GM18907 (cell line): Measurements from ENCODE around the gene NPIPB8.
"Not testable (repeated sequence)": the region's sequence is repeated elsewhere in the genome, so short reads cannot be mapped to it uniquely, and the experiment has no call there.

ENCODE experiments used
- ATAC-seq: cut with Tn5 transposase; IDR thresholded peaks from one replicate; pipeline ENCODE4 v1.9.1; 2021; ENCODE audit warnings: mild to moderate bottlenecking, moderate library complexity; ENCODE audit not compliant: unreplicated experiment

Gene NPIPB8

GRCh38 chr16:28637765-28638164 lies at the start of gene NPIPB8:
NPIPB8 (plus strand) TSS chr16:28638065; CDS start chr16:28638361, 296 bp downstream.
- ATAC-seq = not testable (repeated sequence)

GRCh38 chr16:28589069-28589468 lies 48.8 kb upstream of the NPIPB8 start:
- ATAC-seq = no peak

GRCh38 chr16:28589930-28590329 lies 47.9 kb upstream of the NPIPB8 start:
- no peak for ATAC-seq

DNA sequence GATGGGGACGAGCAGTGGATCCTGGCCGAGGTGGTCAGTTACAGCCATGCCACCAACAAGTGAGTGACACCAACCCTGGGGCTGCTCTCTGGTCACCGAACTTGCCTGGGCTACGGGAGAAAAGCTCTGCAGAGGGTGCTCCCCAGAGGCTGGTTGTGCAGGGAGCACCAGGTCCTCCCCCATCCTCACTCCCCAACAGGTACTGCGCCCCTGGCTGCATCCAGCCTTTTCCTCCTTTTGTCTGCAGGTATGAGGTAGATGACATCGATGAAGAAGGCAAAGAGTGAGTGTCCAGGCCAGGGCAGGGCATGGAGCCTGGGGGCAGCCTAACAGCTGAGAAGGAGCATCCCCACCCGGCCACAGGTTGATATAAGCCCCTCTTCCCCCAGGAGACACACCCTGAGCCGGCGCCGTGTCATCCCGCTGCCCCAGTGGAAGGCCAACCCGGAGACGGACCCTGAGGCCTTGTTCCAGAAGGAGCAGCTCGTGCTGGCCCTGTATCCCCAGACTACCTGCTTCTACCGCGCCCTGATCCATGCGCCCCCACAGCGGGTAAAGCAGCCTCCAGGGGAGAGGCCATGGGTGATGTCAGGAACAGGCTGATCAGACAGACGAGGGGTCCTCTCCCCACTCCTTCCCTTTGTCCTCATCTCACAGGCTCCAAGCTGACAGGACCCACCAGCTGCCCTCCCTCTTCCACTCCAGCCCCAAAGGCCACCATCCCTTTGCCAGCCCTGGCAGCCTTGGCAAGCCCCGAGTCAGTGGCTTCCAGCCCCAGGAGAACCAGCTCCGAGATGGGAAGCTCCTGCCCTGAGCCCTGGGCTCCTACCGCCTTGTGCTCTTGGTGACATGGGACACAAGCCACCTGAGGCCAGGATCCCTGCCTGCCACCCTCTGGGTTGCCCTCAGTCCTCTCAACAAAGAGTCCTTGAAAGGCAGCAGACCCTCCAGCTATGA lies 47.2 kb upstream of the NPIPB8 start:
- no peak for ATAC-seq

- ATAC-seq = no peak
Measured at GRCh38 chr16:28591355-28591754, 46.5 kb upstream of the NPIPB8 start.

DNA sequence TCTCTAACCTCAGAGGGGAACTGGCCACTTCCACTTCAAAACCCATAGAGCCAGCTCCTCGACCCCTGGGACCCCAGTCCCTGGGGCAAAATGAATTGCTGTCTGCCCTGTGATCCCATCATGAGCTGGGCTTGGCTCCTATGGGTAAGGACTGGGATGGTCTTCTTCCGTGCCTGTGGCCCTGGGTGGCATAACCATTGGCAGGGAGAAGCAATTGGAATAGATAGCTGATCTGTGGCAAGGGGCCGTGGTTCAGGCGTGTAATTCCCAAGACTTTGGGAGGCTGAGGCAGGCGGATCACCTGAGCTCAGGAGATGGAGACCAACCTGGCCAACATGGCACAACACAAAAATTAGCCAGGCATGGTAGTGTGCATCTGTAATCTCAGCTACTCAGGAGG lies 45.4 kb upstream of the NPIPB8 start:
- no peak for ATAC-seq

DNA sequence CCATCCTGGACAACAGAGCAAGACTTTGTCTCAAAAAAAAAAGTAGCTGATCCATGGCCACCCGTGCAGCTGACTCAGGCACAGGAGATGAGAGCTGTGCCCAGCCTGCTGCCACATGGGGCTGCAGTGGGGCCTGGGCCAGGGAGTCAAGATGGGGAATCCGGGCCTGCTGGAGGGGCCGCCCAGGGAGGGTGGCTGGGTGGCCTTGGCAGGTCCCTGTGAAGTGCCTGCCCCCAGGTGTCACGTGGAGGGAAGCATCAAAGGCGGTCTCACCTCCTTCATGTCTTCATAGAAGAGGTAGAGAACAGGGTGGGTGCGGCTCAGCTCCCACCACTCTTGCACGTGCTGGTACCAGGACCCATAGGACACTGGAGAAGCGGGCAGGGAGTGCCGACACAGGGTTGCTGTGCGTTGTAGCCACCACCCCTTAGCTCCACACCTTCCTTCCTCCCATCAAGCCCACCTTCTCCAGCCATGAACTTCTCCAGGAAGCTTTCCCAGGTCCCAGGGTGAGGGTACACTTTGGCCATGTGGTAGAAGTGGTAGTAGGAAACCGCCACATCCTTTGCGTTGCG lies 44.8 kb upstream of the NPIPB8 start:
- no peak for ATAC-seq

DNA sequence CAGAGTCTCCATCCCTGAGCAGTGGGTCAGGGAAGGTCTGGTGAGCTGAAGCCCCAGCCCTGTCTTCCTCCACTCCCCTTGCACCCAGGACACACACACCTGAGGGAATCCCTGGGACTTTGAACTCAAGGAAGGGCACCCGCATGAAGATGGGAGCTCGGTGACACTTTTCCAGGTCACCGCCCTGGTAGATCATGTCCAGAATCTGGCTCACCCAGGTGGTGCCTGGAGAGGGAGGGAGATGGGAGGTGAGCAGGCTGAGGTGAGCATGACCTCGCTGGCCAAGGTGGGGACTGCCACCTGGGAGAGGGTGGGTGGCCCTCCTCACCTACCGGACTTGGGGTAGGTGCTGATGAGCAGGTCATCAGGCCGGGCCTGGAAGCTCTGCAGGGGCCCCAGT lies 42.4 kb upstream of the NPIPB8 start:
- ATAC-seq = not testable (repeated sequence)

DNA sequence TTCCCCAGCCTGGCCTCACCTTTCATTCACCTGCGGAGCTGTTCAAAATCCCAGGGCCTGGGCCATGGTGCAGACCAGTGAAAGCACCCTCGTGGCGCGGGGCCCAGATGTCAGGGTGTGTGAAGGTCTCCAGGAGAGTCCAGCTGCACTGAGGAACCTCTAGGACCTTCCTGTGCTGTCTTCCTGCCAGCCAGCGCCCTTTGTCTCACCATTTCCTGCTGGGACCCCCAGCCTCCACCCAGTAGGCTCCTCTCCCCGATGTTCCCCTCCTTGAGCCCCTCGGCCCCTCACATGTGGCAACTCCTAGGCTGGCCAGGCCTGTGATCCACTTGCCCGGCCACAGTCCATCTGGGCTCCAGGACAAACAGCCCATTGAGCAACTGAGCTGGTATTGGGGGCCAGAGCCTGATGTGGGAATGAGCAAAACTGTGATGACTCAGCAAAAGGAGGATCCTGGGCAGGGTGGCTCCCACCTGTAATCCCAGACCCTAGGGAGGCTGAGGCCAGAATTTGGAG lies 41.7 kb upstream of the NPIPB8 start:
- no peak for ATAC-seq

- ATAC-seq = no peak
Measured at GRCh38 chr16:28596840-28597691, 40.8 kb upstream of the NPIPB8 start, which contains the start of gene SULT1A2. SULT1A2 (minus strand) TSS chr16:28597050; CDS start chr16:28595930, 1,120 bp downstream.

GRCh38 chr16:28597692-28598261 lies 40.1 kb upstream of the NPIPB8 start:
- ATAC-seq = no peak

DNA sequence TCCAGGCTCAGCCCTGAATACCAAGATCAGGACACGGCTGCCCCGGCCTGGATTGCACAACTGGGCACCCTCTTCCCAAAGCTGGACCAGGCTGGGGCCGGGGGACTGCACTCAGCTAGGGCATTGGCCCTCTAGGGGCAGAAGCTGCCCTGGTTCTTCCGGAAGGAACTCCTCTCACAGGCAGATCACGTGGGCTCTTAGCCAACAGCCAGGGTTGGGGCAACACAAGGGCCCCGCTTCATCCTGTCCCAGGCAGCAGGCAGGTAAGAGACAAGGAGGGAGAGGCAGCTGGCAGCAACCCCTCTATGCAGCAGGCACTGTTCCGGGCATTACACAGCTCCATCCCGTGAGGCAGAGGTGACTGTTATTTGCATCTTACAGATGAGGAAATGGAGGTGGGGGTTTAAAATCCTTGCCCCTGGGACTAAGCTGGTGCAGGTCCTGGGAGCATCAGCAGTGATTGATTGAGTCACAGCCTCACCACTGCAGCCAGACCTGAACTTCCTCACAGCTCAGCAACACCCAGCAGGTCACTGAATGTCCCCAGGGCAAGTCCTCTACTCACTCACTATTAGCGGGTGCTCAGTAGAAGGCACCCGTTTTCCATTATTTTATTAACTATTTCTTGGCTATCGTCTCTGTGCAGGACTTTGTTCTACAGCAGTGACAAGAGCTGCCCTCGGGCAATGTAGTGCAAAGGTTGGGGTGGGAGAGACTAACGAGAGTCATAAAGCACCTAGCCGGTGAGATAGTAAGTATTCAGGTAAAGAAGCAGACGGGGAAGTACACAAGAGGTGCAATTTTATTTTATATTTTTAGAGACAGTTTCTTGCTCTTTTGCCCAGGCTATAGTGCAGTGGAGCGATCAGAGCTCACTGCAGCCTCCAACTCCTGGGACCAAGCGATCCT lies 38.2 kb upstream of the NPIPB8 start:
- peak; percentile 64 for ATAC-seq

DNA sequence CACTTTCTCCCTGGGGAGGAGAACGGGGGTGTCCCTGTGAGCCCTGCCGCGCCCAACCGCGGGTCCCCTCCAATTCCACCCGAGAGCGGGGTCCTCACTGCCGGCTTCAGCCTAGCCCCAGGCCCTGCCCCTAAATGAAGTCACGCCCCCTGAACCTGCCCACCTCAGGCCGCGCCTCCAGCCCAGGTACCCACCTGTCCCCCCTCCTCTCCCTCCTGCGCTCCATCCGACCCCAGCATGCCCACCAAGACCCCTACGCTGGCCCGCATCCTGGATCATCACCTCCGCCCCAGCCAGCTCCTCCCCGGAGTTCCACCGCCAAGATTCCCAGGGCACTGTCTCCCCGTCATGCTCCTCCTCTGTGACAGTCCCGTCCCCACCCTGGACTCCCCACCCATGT lies 36.9 kb upstream of the NPIPB8 start:
- not testable (repeated sequence) for ATAC-seq

DNA sequence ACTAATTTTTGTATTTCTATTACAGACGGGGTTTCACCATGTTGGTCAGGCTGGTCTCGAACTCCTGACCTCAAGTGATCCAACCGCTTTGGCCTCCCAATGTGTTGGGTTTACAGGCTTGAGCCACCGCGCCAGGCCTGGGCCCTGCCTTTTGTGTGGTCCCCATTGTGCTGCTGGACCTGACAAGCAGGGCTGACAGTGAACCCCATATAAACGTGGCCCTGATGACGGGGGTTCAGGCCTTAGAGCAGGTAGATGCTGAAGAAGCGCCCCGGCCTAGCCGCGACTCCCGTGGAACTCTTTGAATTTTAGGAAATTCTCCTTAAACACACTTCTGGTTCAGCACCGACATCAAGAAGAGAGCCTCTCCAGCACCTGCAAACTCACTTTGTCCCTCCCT lies 36.3 kb upstream of the NPIPB8 start:
- ATAC-seq = not testable (repeated sequence)

DNA sequence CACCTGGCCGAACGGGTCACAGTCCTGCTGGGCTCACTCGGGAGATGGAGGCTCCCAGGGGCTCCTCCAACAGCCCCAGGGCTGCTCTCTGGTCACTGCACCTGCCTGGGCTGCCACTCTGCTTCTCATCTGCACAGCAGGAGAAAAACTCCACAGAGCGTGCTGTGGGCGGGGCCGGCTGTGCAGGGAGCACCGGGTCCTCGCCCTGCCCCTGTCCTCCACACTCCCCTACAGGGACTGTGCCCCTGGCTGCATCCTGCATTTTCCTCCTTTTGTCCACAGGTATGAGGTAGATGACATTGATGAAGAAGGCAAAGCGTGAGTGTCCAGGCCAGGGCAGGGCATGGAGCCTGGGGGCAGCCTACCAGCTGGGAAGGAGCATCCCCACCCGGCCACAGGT lies 35.8 kb upstream of the NPIPB8 start:
- not testable (repeated sequence) for ATAC-seq

DNA sequence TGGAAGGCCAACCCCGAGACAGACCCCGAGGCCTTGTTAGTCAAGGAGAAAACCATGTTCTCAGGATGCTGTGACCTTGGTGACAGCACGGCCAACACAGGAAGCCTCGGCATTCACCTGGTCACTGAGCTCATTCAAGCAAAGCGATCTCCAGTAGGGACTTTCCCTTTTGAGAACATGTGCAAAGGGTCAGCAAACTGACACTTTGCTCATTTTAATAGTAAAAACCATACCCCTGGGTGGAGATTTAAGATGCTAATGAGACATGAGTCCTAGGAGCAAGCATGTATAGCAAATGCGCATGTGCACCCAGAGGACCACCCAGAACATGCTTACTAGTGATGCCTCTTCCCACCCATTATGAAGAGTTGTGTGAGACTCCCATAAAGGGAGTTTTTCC lies 35.3 kb upstream of the NPIPB8 start:
- no peak for ATAC-seq

- no peak for ATAC-seq
Measured at GRCh38 chr16:28603381-28604185, 34.3 kb upstream of the NPIPB8 start.

DNA sequence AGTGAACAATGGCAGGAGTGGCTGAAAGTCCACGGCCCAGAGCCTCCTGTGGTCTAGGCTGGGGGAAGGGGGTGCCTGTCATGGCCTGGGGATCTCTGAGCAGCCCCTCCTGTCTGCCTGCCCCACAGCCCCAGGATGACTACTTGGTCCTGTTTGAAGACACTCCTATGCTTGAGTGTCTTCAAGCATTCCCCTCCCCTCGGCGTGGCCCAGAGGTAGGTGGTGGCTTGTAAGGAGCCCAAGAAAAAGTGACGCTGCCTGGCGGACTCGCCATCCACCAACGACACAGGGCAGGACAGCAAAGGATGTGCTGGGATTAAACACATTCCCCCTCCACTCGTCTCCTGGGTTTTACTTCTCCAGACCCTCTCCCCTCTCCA lies 33.7 kb upstream of the NPIPB8 start:
- no peak for ATAC-seq
